HepG2 (cell line): Measurements from ENCODE around the gene TBL2. TPM values are rescaled to one million over a fixed set of nuclear protein-coding genes. Genes with fewer than 3 reads are reported as not detected.

Source experiments
- BCL6 ChIP-seq: IDR thresholded peaks from 2 replicates; pipeline ENCODE4 v1.6.1; 2016; ENCODE audit warnings: missing genetic modification reagents, missing compliant biosample characterization
- CBFB ChIP-seq: sonication (generic); formaldehyde crosslinking; IDR thresholded peaks from 2 replicates; pipeline ENCODE4 v1.4.0; 2020; ENCODE audit warnings: missing genetic modification reagents
- DPF2 ChIP-seq: sonication (generic); formaldehyde crosslinking; IDR thresholded peaks from 2 replicates; pipeline ENCODE4 v1.4.0; 2020; ENCODE audit warnings: mild to moderate bottlenecking, low read depth, missing genetic modification reagents, borderline replicate concordance
- FOXO1 ChIP-seq: sonication (generic); formaldehyde crosslinking; IDR thresholded peaks from 2 replicates; pipeline ENCODE4 v1.4.0; 2020; ENCODE audit warnings: missing genetic modification reagents
- HOXA5 ChIP-seq: sonication (generic); formaldehyde crosslinking; IDR thresholded peaks from 2 replicates; pipeline ENCODE4 v1.4.0; 2020; ENCODE audit warnings: missing genetic modification reagents
- MAF1 ChIP-seq: sonication (generic); formaldehyde crosslinking; IDR thresholded peaks from 2 replicates; pipeline ENCODE4 v1.5.0; 2020; ENCODE audit warnings: missing genetic modification reagents, borderline replicate concordance
- MTF2 ChIP-seq: sonication (generic); formaldehyde crosslinking; IDR thresholded peaks from 2 replicates; pipeline ENCODE4 v1.5.0; 2020; ENCODE audit warnings: missing genetic modification reagents, borderline replicate concordance
- MZF1 ChIP-seq: sonication (generic); formaldehyde crosslinking; IDR thresholded peaks from 2 replicates; pipeline ENCODE4 v1.8.1; 2023; ENCODE audit warnings: mild to moderate bottlenecking, missing genetic modification reagents, borderline replicate concordance
- PHB2 ChIP-seq: fragments of 450-650 bp; IDR thresholded peaks from 2 replicates; pipeline ENCODE4 v1.6.1; 2018; ENCODE audit not compliant: partially characterized antibody
- POGZ ChIP-seq: sonication (generic); formaldehyde crosslinking; IDR thresholded peaks from 2 replicates; pipeline ENCODE4 v1.4.0; 2020; ENCODE audit warnings: mild to moderate bottlenecking, missing genetic modification reagents
- RBM39 ChIP-seq: fragments of 200-400 bp; formaldehyde crosslinking; IDR thresholded peaks from one replicate; pipeline ENCODE4 v1.6.1; 2018; ENCODE audit warnings: antibody characterized with exemption, mild to moderate bottlenecking, low read depth, low read length; ENCODE audit not compliant: poor library complexity, severe bottlenecking
- RNF2 ChIP-seq: fragments of 450-650 bp; conservative IDR thresholded peaks from 2 replicates; pipeline ENCODE4 v1.6.1; 2016; ENCODE audit warnings: low read depth
- SMAD1 ChIP-seq: sonication (generic); formaldehyde crosslinking; IDR thresholded peaks from 2 replicates; pipeline ENCODE4 v1.4.0; 2020; ENCODE audit warnings: missing genetic modification reagents, low read depth, mild to moderate bottlenecking, borderline replicate concordance
- SRSF4 ChIP-seq: fragments of 200-400 bp; formaldehyde crosslinking; IDR thresholded peaks from one replicate; pipeline ENCODE4 v1.6.1; 2018; ENCODE audit warnings: mild to moderate bottlenecking, low read depth, low read length, moderate library complexity; ENCODE audit not compliant: poor library complexity, severe bottlenecking
- TOPORS ChIP-seq: sonication (generic); formaldehyde crosslinking; IDR thresholded peaks from 2 replicates; pipeline ENCODE4 v1.8.0; 2023; ENCODE audit warnings: mild to moderate bottlenecking, missing genetic modification reagents
- ZBTB1 ChIP-seq: sonication (generic); formaldehyde crosslinking; IDR thresholded peaks from 2 replicates; pipeline ENCODE4 v1.4.0; 2020; ENCODE audit warnings: missing genetic modification reagents, borderline replicate concordance
- ZNF207 ChIP-seq: fragments of 450-650 bp; IDR thresholded peaks from 2 replicates; pipeline ENCODE4 v1.6.1; 2016; ENCODE audit warnings: antibody characterized with exemption, borderline replicate concordance
- ZNF276 ChIP-seq: sonication (generic); formaldehyde crosslinking; IDR thresholded peaks from 2 replicates; pipeline ENCODE4 v1.4.0; 2020; ENCODE audit warnings: mild to moderate bottlenecking, low read depth, missing genetic modification reagents
- ZNF577 ChIP-seq: sonication (generic); formaldehyde crosslinking; IDR thresholded peaks from 2 replicates; pipeline ENCODE4 v1.4.0; 2020; ENCODE audit warnings: mild to moderate bottlenecking, low read depth, missing genetic modification reagents, borderline replicate concordance
- ZNF740 ChIP-seq: sonication (generic); formaldehyde crosslinking; IDR thresholded peaks from 2 replicates; pipeline ENCODE4 v1.4.0; 2020; ENCODE audit warnings: missing genetic modification reagents
- polyA plus RNA-seq, 8 experiments: library from polyadenylated mRNA; depleted of rRNA in 3 of 8; stranded (reverse) in 7 of 8; unstranded in 1 of 8; fragments of >200 nt; fragmentation: Illumina TruSeq in 4 of 8; extraction: Trizol in 4 of 8; gene quantifications; 2 replicates each; pipeline versions ENCODE4 v1.2.1 to v1.2.3, GENCODE V29; 2011 to 2016; ENCODE audit warnings: low read depth in 4 of 8, missing spikeins in 1 of 8, mixed read lengths in 1 of 8; ENCODE audit not compliant: insufficient read depth in 1 of 8
- total RNA-seq, 5 experiments: library from RNA; depleted of rRNA; stranded (reverse); fragments of >200 nt; fragmentation: Illumina TruSeq; extraction: Trizol; gene quantifications; 2 replicates each; pipeline ENCODE4 v1.2.3, GENCODE V29; 2016; ENCODE audit warnings: low read depth in 1 of 5
- TF ChIP-seq, protein P1 (sequence below): sonication (generic); formaldehyde crosslinking; IDR thresholded peaks from 2 replicates; pipeline ENCODE4 v1.4.0; 2020; ENCODE audit warnings: mild to moderate bottlenecking, missing genetic modification reagents
- TF ChIP-seq, protein P2 (sequence below): sonication (generic); formaldehyde crosslinking; IDR thresholded peaks from 2 replicates; pipeline ENCODE4 v1.8.1; 2023; ENCODE audit warnings: mild to moderate bottlenecking, missing genetic modification reagents, borderline replicate concordance
- TF ChIP-seq, protein P3 (sequence below): sonication (generic); formaldehyde crosslinking; IDR thresholded peaks from 2 replicates; pipeline ENCODE4 v1.4.0; 2020; ENCODE audit warnings: missing genetic modification reagents

Gene TBL2
- total and polyA plus RNA-seq, 2 of the 13 experiments (the other 11 are each of a cell fraction or from before 2014, with no cell fraction given) = 43.4 to 47.2 TPM

DNA sequence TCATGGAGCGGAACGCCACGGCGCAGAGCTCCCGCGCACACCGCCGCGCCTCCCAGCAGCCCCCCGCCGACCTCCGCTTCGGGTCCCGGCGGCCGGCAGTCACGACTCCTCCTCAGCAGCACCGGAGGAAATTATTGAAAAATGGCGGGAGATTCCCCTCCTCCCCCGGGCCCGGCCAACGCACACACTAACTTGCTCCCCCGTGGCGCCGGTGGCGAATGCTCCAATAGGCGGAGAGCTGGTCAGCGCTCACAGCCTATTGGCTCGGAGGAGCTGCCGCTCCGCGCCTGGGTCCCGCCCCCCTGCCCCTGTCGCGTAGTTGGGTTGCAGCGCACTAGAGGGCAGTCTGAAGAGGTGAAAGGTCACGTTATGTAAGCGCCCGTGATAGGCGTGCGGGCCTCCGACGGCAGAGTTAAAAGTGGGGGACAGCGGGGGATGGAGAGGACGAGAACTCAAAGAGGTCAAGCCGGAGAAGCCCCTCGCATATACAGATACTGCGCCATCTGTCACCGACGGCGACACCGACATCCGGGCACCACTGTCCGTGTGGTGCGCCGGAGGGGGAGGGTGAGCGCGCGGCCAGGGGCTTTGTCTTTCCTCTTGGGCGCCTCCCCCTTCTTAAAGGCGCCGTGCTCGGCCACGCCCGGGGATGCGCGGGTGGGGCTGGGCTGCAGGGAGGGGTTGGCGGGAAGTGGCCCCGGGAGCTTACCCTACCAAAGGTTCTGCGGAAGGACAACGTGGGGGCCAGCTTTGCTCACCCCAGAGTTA, 56.1 kb downstream of the TBL2 start, which contains the start of gene BAZ1B (continued):
- TF ChIP-seq MAF1 (peak; percentile 61; the same call in 1 of the 2 replicates), PHB2 (no peak), CBFB (CRISPR knock-in tag) (peak; percentile 78), SRSF4 (no peak), POGZ (CRISPR knock-in tag) (peak; percentile 50; the same call in 1 of the 2 replicates), ZNF207 (no peak), RNF2 (peak; percentile 70; the same call in 1 of the 2 replicates), ZNF740 (CRISPR knock-in tag) (no peak; the same call in 1 of the 2 replicates), HOXA5 (peak; percentile 79), SMAD1 (CRISPR knock-in tag) (no peak; the same call in 1 of the 2 replicates), MZF1 (CRISPR knock-in tag) (no peak), BCL6 (no peak; the same call in 1 of the 2 replicates), DPF2 (CRISPR knock-in tag) (no peak), RBM39 (peak; percentile 95), TOPORS (0 out of 2 replicates have a peak, but pooled peaks have one; percentile 56), MTF2 (CRISPR knock-in tag) (no peak), ZNF276 (CRISPR knock-in tag) (no peak), FOXO1 (CRISPR knock-in tag) (no peak), ZBTB1 (CRISPR knock-in tag) (no peak), ZNF577 (no peak)
- TF ChIP-seq, protein P1, sequence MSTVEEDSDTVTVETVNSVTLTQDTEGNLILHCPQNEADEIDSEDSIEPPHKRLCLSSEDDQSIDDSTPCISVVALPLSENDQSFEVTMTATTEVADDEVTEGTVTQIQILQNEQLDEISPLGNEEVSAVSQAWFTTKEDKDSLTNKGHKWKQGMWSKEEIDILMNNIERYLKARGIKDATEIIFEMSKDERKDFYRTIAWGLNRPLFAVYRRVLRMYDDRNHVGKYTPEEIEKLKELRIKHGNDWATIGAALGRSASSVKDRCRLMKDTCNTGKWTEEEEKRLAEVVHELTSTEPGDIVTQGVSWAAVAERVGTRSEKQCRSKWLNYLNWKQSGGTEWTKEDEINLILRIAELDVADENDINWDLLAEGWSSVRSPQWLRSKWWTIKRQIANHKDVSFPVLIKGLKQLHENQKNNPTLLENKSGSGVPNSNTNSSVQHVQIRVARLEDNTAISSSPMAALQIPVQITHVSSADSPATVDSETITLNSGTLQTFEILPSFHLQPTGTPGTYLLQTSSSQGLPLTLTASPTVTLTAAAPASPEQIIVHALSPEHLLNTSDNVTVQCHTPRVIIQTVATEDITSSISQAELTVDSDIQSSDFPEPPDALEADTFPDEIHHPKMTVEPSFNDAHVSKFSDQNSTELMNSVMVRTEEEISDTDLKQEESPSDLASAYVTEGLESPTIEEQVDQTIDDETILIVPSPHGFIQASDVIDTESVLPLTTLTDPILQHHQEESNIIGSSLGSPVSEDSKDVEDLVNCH (CRISPR knock-in tag) = peak; percentile 95; the same call in 1 of the 2 replicates
- TF ChIP-seq, protein P2, sequence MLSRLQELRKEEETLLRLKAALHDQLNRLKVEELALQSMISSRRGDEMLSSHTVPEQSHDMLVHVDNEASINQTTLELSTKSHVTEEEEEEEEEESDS = no peak
- TF ChIP-seq, protein P3, sequence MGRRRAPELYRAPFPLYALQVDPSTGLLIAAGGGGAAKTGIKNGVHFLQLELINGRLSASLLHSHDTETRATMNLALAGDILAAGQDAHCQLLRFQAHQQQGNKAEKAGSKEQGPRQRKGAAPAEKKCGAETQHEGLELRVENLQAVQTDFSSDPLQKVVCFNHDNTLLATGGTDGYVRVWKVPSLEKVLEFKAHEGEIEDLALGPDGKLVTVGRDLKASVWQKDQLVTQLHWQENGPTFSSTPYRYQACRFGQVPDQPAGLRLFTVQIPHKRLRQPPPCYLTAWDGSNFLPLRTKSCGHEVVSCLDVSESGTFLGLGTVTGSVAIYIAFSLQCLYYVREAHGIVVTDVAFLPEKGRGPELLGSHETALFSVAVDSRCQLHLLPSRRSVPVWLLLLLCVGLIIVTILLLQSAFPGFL (CRISPR knock-in tag) = 0 out of 2 replicates have a peak, but pooled peaks have one; percentile 24
